Skeletal muscle cell (primary cell): Measurements from ENCODE around the gene LIMS2.

Source experiments
- DNase-seq: peaks from one replicate; pipeline ENCODE4 v3.0.0-alpha.2; 2010; ENCODE audit warnings: low read depth
- H3K4me3 ChIP-seq: 2 replicates; pipeline ENCODE4 v1.5.1; 2011; ENCODE audit warnings: low read depth, mild to moderate bottlenecking, control low read depth, low read length, moderate library complexity

Gene LIMS2

DNA sequence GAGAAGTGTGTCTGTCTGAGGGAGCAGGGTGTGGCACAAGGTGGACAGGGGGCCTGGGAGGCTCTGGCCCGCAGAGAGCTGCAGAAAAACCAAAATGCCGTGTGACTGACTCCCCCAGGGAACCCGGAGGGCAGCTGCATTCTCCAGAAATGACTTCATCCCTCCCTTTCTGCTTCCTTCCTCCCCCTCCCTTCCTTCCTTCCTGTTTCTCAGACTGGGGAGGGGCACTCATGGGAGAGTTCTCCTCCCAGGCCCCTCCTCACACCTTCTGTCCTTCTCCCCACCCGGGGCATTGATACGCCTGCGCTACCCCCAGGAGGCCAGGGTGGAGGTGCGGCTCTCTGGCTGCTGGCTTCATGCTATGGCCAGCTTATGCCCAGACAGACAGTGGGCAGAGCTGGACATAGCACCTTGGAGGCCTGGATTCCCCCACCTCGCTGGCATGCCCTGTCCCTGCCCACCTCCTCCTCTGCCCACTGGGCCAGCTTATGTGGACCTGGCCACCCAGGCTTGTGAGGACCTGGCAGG, 37.5 kb downstream of the LIMS2 start:
- H3K4me3 ChIP-seq: no peak overlapping the region
- DNase-seq: peak; percentile 30

DNA sequence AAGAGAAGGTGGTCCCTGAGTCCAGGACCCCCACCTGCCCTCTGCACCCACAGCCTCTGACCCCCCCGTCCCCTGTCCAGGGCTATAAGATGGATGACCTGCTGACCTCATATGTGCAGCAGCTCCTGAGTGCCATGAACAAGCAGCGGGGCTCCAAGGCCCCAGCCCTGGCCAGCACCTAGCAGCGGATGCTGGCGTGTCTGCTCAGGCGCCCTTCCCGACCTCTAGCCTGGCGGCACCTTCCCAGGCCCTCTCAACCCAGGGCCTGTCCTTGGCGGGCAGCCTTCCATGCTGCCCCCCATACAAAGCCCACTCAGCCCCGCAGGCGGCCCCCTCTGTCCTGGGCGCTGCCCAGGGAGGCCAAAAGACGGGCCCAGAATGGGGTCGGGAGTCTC, 38.1 kb downstream of the LIMS2 start:
- H3K4me3 ChIP-seq: no peak overlapping the region
- no peak for DNase-seq

DNA sequence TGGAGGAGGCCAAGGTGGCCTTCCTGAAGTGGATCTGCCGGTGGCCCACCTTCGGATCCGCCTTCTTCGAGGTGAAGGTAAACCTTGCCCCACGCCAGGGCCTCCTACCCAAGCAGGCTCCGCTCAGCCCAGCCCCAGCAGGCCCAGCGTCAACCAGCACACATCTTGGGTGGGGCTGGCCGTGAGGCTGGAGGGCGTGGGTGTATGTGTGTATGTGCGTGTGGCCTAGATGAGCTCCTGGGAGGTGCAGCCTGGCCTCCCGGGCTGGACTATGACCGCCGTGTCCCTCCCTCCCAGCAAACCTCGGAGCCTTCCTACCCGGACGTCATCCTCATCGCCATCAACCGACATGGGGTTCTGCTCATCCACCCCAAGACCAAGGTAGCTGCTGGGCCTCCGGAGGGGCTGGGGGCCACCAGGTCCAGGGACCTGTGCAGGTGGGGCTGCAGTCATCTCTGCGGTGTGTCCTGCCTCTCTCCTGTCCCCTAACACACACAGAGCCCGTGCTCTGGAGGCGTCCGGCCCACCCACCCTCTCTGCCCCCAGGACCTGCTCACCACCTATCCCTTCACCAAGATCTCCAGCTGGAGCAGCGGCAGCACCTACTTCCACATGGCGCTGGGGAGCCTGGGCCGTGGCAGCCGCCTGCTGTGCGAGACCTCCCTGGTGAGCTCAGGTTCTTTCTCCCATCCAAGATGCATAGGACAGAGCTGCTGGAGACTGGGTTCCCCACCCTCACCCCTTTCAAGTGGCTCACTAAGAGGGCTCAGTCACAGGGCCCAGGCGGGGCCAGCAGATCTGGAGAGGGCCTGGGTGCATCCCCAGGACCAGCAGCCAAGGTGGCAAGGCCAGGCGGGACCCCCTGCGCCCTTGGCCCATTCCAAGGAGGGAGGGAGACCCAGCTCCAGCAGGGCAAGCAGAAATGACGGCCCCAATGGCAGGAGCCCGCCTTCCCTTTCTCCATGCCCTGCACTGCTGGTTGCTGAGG, 38.8 kb downstream of the LIMS2 start:
- DNase-seq: no peak
- H3K4me3 ChIP-seq: no peak overlapping the region

DNA sequence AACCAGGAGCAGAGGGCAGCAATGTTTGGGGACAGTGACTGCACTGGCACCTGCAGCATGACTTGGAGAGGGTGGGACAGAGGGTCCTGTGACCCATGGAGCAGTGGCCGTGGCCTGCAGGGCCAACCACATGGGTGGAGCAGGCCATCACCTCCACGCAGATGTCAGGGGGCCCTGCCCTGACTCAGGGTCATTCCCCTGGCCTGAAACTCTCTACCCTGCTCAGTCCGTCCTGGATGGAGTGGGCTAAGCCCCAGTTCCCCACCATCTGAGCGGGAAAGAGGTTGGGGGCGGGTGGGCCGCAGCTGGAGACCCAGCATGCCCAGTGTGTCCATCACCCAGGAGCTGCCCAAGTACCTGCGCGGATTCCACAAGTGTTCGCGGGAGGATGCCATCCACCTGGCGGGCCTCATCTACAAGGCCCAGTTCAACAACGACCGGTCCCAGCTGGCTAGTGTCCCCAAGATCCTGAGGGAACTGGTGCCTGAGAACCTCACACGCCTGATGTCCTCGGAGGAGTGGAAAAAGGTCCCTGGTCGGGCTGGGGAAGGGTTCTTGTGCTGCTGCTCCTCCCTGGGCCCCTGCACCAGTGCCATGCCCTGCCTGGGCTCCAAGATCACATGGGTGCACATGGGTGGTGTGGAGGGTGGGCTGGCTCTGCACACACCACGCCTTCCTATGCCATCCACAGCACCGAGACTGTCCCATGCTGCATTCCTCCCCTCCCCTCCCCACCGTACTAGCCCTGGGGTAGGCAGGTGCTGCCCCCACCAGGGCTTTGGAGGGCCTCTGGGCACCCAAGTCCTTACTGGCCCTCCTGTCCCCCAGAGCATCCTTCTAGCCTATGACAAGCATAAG, 39.7 kb downstream of the LIMS2 start:
- no peak overlapping the region for H3K4me3 ChIP-seq
- no peak for DNase-seq

DNA sequence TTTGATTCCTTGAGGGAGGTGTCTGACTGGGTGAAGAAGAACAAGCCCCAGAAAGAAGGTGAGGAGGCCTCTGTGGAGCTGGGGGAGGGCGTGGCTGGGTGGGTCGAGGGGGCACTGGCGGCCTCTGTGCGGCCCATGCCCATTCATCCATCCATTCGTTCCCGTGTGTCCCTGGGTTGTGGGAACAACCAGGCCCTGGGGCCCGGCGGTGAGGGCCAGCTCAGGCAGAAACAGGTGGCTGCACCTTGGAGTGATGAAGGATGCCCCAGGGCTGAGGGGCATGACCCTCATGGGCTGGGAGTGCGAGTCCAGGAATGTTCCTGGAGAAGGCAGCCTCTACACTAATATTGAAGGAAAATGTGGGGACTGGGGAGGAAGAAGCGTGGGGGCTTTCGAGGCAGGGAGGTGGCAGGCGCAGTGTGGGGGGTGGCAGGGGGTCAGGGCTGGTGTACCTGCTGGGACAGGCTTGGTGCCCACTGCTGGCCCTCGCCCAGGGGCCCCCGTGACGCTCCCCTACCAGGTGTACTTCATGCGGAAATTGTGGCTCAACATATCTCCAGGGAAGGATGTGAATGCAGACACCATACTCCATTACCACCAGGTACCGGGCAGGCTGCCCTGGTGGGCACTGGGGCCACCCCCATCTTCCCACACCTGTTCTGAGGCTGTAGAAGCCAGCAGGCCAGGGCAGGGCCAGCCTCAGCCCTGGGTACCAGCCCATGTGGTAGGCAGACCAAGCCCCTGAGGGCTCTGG, 40.5 kb downstream of the LIMS2 start:
- no peak for DNase-seq
- no peak overlapping the region for H3K4me3 ChIP-seq

DNA sequence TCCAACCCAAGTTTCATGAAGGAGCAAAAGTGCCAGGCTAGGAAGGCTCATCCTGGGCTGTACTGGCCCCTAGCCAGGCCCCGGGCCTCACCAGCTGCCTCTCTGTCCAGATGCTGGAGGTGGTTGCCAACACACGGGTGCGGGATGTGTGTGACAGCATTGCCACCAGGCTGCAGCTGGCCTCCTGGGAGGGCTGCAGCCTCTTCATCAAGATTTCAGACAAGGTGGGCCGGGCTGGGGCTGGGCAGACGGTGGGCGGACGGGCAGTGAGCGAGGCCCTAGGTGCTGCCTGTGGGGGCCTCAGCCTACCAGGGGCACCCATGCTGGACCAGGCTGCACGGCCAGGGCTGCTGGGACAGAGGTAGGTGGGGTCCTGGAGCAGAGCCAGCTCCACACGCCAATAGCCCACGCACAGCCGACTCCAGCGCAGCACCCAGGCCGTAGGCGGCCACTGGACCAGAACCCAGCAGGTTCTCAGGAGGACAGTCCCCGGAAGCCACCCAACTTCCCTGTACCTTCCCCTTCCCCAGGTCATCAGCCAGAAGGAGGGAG, 41.2 kb downstream of the LIMS2 start:
- no peak for DNase-seq
- no peak overlapping the region for H3K4me3 ChIP-seq

DNA sequence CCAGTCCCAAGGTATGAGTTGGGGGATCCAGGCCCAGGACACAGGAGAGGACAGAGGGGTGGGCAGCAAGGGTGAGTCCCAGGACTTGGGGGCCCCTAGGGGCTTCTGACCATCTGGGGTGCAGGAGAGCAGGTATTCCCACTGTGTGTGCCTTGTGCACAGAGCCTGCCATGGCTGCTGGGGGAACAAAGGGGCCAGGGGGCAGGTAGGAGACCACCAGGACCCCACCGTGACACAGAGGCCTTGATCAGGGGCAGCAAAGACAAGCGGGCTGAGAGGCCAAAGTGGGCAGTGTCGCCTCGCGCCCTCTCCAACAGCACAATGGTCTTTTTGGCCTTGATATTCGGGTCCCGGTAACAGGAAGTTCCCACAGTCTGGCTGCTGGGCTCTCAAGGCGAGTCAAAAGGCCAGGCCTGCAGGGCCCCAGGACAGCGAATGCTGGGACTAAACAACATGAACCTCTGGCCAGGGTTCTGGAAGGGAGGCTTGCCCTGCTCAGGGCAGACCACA, 41.7 kb downstream of the LIMS2 start:
- H3K4me3 ChIP-seq: no peak overlapping the region
- no peak for DNase-seq

DNA sequence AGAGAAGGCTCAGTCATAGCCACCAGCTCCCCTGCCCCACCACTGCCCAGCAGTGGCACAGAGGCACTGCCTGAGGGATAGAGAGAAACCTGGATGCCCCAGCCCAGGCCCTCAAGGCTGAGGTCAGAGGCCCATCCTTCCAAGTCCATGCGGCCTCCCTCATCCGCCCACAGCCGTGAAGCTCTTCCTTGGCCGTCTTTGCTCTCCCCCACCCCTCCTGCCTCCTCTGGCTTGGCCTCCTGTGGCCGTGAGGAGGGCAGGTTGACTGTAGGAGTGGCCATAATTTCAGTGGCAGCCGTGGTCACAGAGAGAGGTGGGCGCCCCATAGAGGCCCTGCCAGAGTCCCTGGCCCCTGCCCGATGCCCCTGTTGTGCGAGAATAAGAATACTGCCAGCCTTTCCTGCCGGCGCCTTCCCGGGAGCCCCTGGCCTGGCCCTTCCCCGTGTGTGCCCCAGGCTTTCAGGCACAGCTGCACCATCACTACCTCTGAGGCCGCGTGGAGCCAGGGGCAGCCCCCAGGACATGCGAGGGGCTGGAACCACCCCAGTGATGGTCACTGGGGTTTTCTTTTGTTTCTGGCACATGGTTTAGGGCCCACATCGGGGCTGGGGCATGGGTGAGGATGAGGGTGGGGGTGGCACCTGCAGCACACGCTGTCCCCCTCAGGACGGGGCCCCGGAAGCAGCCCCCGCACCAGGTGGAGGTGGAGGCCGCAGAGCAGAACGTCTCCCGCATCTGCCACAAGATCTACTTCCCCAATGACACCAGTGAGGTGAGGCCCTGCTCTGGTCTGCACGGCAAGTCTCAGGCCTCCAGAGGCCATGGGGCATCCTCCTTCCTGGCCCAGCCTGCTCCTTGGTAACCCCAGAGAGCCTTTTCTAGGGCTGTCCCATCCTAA, 42.5 kb downstream of the LIMS2 start:
- no peak for DNase-seq
- no peak overlapping the region for H3K4me3 ChIP-seq

DNA sequence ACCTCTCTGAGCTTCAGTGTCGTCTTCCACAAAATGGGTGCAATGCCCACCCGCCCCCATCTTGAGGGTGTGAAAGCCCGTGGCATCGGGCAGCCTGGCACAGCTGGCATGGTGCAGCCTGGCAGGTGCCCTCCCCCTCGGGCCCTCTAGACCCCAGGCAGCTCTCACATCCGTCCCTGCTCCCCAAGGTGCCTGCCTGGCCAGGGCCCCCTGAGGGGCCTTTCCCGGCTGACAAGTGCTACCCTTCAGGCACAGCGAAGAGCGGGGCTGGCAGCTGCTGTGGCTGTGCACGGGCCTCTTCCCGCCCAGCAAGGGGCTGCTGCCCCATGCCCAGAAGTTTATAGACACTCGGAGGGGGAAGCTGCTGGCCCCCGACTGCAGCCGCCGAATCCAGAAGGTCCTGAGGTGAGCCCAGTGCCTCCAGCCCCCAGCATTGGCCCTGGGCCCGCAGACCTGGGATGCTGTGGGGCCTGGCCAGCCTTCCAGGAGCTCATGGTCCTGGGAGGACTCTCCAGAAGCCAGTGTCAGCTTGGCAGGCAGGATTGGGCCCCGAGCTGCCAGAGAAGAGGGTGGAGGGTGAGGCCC, 43.2 kb downstream of the LIMS2 start:
- DNase-seq: no peak
- no peak overlapping the region for H3K4me3 ChIP-seq

DNA sequence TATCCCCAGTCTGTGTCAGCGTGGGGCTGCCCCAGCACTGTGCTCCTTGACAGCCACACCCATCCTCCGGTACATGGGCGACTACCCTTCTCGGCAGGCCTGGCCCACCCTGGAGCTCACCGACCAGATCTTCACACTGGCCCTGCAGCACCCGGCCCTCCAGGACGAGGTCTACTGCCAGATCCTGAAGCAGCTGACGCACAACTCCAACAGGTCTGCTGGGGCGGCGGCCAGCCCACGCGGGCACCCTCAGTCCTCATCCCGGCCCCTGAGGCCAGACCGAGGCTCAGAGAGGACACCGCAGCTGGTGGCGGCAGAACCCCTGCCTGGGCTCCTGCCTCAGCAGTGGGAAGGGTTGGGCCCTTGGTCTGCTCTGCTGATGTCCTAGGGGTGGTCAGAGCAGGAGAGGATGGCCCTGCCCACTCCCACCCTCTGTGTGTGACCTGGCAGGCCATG, 43.8 kb downstream of the LIMS2 start:
- H3K4me3 ChIP-seq: no peak overlapping the region
- no peak for DNase-seq

DNA sequence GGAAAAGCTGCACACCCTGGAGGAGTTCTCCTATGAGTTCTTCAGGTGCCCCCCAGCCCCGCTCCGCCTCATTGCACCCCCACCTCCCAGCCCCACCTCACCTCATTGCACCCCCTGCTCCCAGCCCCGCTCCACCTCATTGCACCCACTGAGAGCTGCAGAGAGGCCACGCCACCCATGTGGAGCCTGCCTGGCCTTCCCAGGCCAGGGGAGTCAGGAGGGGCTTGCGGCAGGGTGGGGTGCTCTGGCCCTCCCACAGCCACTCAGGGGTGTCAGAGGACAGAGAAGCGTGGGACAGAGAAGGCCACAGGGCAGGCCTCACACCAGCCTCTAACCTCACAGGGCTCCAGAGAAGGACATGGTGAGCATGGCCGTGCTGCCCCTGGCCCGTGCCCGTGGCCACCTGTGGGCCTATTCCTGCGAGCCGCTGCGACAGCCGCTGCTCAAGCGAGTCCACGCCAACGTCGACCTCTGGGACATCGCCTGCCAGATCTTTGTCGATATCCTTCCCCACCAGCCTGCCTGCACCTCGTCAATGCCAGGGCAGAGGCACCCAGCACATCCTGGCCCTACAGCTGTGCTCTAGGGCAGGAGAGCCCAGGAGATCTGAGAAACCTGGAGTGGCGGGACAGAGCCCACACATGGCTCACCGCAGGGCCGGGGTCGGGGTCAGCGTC, 44.3 kb downstream of the LIMS2 start:
- DNase-seq: no peak
- no peak overlapping the region for H3K4me3 ChIP-seq

DNA sequence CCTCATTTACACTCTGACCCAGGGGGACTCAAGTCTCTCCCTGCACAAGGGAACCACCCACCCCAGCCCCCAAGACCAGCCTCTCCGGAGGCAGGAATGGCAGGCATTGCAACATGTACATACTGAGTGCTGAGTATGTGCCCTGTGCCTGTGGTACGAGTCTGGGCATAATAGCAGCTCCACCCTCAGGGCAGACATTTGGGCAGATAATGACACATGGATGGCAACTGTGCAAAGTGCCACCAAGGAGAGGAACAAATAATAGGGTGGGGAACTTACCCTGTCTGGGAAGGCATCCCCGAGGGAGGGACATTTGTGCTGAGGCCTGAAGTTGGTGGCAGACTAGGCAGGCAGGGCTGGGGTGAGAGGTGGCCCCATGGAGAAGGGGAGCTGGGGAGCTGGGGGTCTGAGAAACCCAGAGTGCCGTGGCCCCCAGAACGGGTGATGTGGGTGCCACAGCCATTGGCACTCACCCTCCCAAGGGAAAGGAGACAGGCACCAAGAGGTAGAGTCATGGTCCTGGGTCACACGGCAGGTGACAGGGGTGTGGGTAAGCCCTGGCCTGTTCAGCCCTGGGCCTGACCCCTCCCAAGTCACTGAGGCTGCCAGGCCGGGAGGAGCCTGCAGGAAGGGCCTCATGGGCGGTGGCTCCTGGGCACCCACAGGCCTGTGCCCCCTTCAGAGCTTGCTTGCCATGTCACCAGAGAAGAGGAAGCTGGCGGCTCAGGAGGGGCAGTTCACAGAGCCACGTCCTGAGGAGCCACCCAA, 45.0 kb downstream of the LIMS2 start:
- no peak for DNase-seq
- no peak overlapping the region for H3K4me3 ChIP-seq

DNA sequence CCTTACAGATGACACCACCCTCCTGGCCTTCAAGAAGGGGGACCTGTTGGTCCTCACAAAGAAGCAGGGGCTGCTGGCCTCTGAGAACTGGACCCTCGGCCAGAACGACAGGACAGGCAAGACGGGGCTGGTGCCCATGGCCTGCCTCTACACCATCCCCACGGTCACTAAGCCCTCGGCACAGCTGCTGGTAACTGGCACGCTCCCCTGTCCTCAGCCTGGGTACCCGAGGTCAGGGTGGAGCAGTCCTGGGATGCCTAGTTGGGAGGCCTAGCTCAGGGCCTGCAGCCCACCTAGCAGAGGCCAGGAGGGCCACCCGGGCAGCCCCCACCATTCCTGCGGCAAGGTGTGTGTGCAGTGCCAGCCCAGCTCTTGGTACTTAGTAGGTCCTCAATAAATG, 45.7 kb downstream of the LIMS2 start:
- no peak overlapping the region for H3K4me3 ChIP-seq
- DNase-seq: no peak

DNA sequence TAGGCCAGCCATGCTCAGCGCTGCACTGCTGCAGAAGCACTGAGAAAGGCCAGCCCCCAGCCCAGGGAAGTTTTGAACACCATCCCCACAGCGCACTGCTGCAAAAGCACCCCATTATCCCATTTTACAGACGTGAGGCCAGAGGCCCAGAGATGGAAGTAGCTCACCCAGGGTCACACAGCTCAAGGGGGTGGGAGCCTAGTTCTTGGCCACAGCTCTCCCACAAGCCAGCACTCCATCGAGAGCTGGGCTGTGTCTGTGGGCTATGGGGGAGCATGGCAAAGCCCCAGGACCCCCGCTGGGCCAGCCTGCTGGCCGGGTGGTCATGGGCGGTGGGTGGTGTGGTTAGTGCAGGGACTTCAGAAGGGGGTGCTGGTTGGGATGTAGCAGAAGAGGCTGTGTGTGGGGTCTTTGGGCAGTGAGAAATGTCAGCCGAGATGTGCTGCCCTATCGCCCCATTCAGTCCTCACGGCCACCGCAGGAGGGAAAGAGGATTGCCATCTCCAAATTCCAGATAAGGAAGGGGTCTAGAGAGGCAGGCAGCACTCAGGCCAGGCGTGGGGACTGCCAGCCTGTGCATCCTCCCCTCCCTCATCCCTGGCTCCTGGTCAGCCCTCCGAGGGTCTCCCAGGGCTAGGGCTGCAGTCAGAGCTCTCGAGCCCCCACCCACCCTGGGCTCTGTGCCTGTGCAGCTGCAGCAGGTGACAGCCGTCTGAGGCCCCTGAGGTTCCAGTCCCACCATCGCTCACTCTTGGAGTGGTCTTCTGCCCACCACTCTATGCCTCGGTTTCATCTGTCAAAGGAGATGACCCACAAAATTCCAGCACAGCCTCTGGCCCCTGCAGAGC, 46.3 kb downstream of the LIMS2 start:
- DNase-seq: no peak
- no peak overlapping the region for H3K4me3 ChIP-seq

DNA sequence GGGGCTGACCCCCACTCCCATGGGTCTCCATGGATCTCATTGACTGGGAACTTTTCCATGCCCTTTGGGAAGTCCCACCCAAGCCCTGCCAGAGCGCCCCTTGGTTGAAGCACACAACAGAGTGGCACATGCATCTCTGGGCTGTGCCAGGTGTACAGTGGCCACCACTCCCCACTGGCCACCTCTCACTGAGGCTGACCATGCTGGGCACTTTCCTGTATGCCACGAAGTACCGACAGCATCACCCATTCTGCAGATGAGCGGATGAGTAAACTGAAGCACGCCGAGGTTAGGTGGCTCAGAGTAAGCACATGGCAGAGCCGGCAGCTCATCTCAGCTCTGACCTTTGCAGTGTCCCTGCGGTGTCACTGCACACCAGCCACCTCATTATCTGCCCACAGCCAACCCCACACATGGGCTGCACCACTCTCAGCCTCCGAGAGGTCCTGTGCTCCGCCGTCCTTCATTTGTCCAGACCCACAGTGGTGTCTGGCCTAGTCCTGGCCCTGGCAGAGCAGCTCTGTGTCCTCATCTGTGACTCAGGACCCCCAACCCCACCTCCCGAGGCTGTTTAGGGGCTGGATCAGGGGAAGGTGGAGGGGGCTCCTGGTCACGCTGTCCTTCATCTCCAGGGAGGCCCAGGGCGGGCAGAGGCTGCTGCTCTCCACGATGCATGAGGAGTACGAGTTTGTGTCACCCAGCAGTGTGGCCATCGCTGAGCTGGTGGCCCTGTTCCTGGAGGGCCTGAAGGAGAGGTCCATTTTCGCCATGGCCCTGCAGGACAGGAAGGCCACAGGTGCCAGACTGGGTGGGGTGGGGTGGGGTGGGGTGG, 47.4 kb downstream of the LIMS2 start:
- no peak for DNase-seq
- H3K4me3 ChIP-seq: no peak overlapping the region
